Forelimb muscle (tissue), 1 donor: ENCODE data around the gene KAZN. TPM values are rescaled to one million over a fixed set of nuclear protein-coding genes. Genes with fewer than 3 reads are reported as not detected.

Source experiments
- DNase-seq: peaks from one replicate; pipeline ENCODE4 v3.0.0-alpha.2; 2013; ENCODE audit warnings: low read depth
- polyA plus RNA-seq: library from polyadenylated mRNA; unstranded; fragments of 120-200 nt; gene quantifications from one replicate; pipeline ENCODE4 v1.2.1, GENCODE V29; 2013; ENCODE audit not compliant: insufficient read length

Gene KAZN
- polyA plus RNA-seq, 1 donor, result 12.8 TPM

DNA sequence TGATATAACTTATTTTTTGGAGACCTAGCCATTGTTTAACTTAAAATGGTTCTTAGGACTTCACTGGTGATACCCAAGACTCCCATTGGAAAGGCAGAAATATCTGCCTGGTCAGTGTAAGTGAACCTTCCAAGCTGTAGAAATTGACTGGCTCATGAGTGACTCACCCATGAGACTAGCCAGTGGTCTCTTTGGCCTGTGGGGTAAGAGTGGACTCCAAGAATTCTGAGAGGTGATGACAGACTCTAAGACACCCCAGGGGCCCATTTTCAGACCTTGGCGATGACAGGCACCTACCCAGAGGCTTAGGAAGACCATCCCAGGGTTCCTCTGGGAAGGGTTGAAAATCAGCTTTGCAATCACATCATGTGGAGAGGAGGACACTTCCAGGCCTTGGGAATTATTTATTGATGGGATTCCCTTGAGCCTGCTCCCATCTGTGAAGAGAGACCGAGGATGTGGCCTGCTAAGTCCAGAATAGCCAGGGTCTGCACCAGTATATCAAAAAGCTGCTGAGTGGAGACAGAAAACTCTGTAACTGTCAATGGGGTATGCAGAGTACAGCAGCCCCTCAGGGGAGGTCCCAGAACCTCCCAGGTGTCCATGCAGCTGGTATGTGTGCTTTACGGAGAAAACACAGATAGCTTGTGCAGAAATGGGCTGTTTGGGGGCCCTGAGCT lies 78.9 kb downstream of the KAZN start:
- no peak for DNase-seq

GRCh38 chr1:14678011-14678638 lies 79.6 kb downstream of the KAZN start:
- DNase-seq, result no peak

DNA sequence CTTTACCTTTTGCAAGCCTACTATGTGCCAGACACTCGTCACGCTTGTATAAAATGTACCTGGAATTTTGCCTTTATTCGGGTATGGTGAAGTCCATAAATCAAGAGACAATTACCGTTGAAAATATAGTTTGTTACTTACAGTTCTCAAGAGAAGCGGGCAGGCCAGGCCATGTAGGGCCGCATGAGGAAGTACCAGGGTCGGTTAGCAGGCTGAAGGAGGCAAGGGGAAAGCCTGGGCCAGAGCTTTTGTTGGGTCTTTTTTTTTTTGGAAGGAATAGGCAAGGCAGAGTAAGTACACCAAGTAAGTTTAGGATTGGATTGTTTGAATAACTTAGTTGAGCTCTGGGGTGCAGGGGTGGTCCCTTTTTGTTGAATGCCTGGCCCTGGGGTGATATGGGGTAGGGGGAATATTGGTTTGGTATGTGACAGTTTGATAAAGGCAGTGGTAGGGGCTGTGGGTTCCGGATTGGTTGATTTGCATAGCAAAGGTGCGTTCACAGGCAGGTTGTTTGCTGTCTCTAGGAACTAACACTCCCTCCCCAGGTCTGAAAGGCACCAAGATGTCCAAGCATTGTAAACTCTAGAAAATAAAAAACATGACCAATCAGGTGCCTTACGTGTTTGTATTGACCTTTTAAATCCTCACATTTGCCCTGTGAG lies 80.7 kb downstream of the KAZN start:
- no peak for DNase-seq

DNA sequence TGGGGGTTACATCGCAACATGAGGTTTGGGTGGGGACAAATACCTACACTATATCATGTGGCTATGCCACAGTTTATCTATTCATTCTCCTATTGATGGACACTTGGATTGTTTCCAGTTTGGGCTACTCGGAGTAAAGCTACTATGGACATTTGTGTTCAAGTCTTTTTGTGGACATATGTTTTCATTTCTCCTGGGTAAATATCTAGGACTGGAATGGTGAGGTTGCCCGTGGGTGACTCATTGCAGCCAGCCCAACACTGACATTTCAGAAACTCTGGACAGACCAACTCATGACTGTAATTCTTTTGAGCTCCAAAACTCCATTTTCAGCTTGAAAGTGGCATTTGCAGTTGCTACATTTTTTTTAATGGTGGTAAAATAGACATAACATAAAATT lies 82.7 kb downstream of the KAZN start:
- DNase-seq, result no peak

DNA sequence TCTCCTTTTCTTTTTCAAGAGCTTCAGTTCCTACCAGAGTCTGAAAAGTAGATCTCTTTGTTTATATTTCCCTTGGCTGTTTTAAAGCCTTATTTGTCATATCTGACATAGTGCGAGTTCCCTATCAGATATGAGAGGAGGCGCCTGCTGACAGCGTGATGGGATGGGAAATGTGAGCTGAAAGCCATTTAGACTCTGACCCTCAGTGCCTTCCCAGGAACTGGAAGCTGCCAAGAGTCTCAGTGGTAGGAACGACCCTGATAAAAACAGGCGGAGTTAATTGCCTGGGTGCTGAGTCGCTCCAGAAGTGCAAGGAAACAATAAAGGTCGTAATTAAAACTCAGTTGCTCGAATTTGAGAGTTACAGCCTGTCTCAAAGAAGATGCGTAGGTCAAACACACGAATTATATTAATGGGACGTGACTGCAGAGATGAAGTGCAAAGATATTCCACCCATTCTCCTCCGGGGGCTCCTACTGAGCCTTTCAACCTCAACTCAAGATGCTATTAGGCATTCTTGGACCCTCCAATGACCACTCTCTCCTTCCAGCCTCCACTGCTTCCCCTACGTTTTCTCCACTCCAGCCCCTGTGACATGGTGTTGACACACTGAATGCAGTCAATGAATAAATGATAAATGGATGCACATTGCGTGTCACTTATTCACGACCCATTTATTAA lies 84.6 kb downstream of the KAZN start:
- no peak for DNase-seq

- no peak for DNase-seq
These were observed 86.6 kb downstream of the KAZN start for GRCh38 chr1:14685078-14685477.

DNA sequence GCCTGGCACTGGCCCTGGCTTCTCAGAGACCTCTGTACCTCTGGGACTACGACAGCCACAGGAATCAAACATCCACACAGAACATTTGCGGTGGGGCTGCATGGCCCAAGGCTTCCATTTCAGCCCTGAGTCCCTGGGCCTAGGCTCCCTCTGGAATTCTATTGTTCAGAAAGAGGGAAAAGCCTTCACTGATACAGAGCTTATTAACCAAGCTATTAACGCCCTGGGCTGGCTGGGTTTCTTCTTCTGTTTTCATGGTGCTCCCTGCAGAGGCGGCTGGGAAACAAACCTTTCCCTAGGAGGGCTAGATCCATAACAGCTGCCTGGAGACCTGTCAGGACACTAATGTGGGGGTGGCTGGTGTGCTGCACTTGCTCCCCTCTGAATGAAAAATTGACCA lies 88.2 kb downstream of the KAZN start:
- no peak for DNase-seq

DNA sequence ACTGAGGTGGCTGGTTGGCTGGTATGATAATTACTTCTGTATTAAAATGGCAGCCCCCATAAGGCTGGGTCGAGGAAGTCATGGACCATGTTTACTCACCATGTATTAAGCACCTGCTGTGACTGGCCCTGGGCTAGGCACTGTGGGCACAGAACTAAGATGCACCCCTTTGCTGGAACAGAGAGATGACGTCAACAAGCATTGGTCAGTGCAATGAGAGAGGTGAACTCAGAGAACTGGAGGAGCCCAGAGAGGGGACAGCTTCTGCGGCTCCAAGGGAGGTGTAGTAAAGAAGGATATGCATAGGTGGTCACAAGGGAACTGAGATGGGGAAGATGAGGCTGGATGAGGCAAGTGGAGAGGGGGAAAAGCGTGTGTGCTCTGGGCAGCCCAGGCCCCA lies 88.7 kb downstream of the KAZN start:
- no peak for DNase-seq

- no peak for DNase-seq
These were observed 91.6 kb downstream of the KAZN start for GRCh38 chr1:14689996-14690615.

DNA sequence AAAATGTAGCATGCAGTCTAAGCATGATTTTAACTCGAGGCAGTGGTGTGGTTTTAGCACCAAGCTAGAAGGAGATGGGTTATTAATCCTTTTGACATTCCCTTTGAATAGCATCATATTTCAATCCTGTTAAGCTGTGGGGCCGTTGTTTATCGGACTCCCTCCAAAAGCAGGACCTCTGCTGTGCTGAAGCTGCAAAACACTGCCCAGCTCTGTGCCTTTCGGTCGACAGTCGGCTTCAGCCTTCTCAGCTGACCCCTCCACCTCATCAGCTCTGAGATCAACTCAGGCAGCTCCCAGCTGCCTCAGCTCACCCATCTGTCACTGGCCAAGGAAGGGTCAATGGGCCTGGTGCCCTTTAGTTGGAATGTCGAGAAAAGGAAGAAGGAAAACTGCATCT lies 95.5 kb downstream of the KAZN start:
- DNase-seq, result no peak

GRCh38 chr1:14694589-14694988 lies 96.1 kb downstream of the KAZN start:
- DNase-seq, result no peak

GRCh38 chr1:14696761-14697160 lies 98.3 kb downstream of the KAZN start:
- no peak for DNase-seq

DNA sequence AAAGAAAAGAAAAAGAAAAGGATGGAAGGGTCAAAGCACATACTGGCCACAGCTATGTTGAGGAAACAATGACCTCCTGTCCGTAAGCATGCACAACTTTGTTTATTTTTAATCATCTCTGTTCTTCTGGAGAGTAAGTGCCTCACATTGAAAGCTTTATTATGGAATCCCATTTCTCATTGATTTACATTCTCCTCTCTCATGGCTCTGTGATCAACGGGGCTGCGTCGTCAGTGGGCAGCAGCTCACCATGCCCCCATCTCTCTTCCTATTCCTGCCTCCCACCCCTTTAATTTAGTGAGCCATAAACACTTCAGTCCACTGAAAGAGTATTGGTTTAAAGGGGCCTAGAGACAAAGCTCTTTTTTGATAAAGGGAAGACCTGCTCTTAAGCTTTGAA lies 98.9 kb downstream of the KAZN start:
- no peak for DNase-seq

GRCh38 chr1:14698314-14698713 lies 99.8 kb downstream of the KAZN start:
- no peak for DNase-seq

GRCh38 chr1:14699620-14700019 lies 101.1 kb downstream of the KAZN start:
- DNase-seq, result no peak

DNA sequence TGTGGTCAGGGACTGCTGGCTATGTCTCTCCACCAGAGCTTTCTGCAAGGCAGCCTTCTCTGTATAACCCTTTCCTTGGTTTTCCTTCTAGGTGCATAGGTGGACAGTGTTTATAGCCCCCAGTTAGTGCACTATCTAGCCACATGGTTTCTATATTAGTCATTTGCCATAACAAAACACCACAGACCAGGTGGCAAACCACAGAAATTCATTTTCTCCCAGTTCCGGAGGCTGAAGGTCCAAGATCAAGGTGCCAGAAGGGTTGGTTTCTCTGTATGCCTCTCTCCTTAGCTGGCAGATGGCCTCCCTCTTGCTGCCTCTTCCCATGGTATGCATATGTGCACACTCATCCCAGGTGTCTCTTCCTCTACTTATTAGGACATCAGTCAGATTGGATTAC lies 106.4 kb downstream of the KAZN start:
- DNase-seq, result no peak

DNA sequence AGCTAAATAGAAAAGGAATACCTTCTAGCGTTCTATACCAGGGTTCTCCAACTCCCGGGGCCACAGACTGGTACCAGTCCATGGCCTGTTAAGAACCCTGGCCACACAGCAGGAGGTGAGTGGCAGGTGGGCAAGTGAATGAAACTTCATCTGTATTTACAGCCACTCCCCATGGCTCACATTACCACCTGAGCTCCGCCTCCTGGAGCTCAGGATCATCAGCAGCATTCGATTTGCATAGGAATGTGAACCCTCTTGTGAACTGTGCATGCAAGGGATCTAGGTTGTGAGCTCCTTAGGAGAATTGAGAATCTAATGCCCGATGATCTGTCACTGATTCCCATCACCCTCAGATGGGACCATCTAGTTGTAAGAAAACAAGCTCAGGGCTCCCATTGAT lies 107.3 kb downstream of the KAZN start:
- DNase-seq, result no peak

- DNase-seq, result no peak
These were observed 108.1 kb downstream of the KAZN start for GRCh38 chr1:14706631-14707030.

DNA sequence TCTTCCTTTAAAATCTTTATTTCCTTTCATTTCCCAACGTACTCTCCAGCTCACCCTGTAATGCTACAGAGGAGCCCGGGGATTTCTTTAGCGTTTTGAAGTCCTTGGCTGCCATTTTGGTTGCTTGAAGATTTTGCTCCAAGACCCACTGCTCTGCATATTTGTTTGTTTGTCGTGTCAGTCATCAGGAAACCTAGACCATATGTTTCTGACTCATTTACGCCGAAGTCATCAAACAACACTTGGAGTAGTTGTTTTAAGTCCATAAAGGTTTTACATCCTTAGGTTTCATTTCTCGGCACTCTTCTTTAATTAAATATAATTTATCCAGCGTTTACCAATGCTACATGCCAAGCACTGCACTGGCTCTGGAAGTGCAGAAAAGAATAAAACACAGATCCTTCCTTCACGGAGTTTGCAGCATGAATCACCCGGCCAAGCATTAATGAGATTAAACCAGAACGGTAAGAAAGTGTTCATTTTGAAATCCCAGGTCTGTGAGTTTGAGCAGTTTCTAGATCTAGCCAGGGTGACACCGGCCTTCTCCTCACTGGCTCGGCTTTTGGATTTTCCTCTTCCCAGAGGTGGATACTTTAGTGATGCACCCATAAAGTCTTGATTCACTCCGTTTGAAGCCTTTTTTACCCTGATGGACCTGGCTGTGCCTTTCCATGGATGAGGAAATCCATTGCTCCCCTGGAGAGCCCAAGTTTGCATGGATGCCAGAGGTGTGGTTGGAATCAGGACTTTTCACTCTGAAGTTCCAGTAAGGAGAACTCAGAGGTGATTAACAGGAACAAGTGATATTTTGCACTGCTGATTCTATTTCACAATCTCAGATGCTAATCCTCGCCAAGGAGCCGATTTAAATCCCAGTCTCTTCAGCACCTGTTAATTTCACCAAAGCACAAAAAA lies 109.3 kb downstream of the KAZN start:
- DNase-seq, result no peak

DNA sequence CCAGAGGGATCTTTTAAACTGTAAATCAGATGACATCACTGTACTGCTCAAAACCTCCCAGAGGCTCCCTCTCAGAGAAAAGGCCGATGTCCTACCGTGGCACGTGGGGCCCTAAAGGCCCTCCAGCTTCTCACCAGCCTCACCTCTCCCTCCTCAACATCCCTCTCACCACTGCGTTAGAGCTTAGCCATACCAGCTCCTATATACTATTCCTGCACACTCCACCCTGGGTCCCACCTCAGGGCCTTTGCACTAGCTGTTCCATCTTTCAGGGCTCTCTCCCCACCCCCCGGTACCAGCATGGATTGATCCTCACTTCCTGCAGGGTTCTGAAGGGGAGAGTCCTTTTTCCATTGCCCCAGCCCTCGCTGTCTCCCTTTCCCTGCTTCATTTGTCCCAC lies 111.8 kb downstream of the KAZN start:
- DNase-seq, result no peak

DNA sequence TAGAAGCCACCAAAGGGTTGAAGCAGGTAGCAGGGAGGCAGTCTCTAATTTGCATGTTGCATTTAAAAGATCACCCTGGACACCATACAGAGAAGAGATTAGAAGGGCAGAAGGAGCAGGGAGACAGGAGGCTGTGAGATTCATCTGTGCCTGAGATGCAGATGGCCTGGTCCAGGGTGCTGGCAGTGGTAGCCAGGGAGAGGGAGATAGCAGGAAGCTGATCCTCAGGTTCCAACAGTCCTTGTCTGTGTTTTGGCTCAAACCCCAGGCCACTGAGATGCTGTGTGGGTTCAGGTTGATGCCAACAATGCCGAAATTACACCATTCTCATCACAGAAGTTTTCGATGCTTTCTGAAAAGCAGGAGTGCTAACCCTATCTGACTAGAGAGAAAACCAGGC lies 113.7 kb downstream of the KAZN start:
- DNase-seq, result no peak
